ENCODE results near the gene ARRDC1.
"Not testable (repeated sequence)": the region's sequence is repeated elsewhere in the genome, so short reads cannot be mapped to it uniquely, and the experiment has no call there.

The ARRDC1 gene

GRCh38 chr9:137605121-137606004 is at the start of gene ARRDC1:
Gene ARRDC1, plus strand, starts transcription at chr9:137605686. Its CDS starts 32 bp downstream, at chr9:137605718.
- DNase-seq (ENCODE audit: low read depth in 2 of 2), result peak; percentile 83 to 90

GRCh38 chr9:137556069-137556838 is 49.2 kb upstream of the ARRDC1 start:
- DNase-seq (ENCODE audit: low read depth in 2 of 2), result no peak

GRCh38 chr9:137558127-137558526 is 47.4 kb upstream of the ARRDC1 start:
- no peak for DNase-seq (ENCODE audit: low read depth in 2 of 2)

- no peak for DNase-seq (ENCODE audit: low read depth in 2 of 2)
These were observed 41.4 kb upstream of the ARRDC1 start for GRCh38 chr9:137564134-137564533.

- no peak for DNase-seq (ENCODE audit: low read depth in 2 of 2)
These were observed 40.6 kb upstream of the ARRDC1 start for GRCh38 chr9:137564817-137565411.

- DNase-seq (ENCODE audit: low read depth in 2 of 2), result not testable (repeated sequence)
These were observed 37.0 kb upstream of the ARRDC1 start for GRCh38 chr9:137568445-137568844.

GRCh38 chr9:137569609-137570203 is 35.8 kb upstream of the ARRDC1 start:
- DNase-seq (ENCODE audit: low read depth in 2 of 2), result no peak

GRCh38 chr9:137570566-137570965 is 34.9 kb upstream of the ARRDC1 start:
- no peak for DNase-seq (ENCODE audit: low read depth in 2 of 2)

GRCh38 chr9:137574192-137574591 is 31.3 kb upstream of the ARRDC1 start:
- no peak for DNase-seq (ENCODE audit: low read depth in 2 of 2)

GRCh38 chr9:137575364-137575715 is 30.1 kb upstream of the ARRDC1 start:
- no peak for DNase-seq (ENCODE audit: low read depth in 2 of 2)

- DNase-seq (ENCODE audit: low read depth in 2 of 2), result no peak
These were observed 29.6 kb upstream of the ARRDC1 start for GRCh38 chr9:137575716-137576411.

GRCh38 chr9:137578518-137579258 is 26.8 kb upstream of the ARRDC1 start, which contains the start of gene DPH7:
Gene DPH7, minus strand, starts transcription at chr9:137578925. Its CDS starts 148 bp downstream, at chr9:137578777.
- peak; percentile 87 to 88 for DNase-seq (ENCODE audit: low read depth in 2 of 2)

- no peak for DNase-seq (ENCODE audit: low read depth in 2 of 2)
These were observed 26.3 kb upstream of the ARRDC1 start for GRCh38 chr9:137579259-137579604.

- DNase-seq (ENCODE audit: low read depth in 2 of 2), result no peak
These were observed 25.1 kb upstream of the ARRDC1 start for GRCh38 chr9:137580209-137580953.

GRCh38 chr9:137580954-137581322 is 24.5 kb upstream of the ARRDC1 start:
- no peak for DNase-seq (ENCODE audit: low read depth in 2 of 2)

GRCh38 chr9:137581361-137582285 is 23.9 kb upstream of the ARRDC1 start:
- DNase-seq (ENCODE audit: low read depth in 2 of 2), result no peak

GRCh38 chr9:137582286-137582860 is 23.1 kb upstream of the ARRDC1 start:
- DNase-seq (ENCODE audit: low read depth in 2 of 2), result no peak

- no peak for DNase-seq (ENCODE audit: low read depth in 2 of 2)
These were observed 22.1 kb upstream of the ARRDC1 start for GRCh38 chr9:137583347-137583746.

- no peak for DNase-seq (ENCODE audit: low read depth in 2 of 2)
These were observed 21.5 kb upstream of the ARRDC1 start for GRCh38 chr9:137583957-137584356.
